GM10266 (cell line): ENCODE measurements around the gene BAIAP2.

ENCODE experiments used
- DNase-seq: peaks from one replicate; pipeline ENCODE4 v3.0.0; 2012; ENCODE audit errors: extremely low spot score
- TF ChIP-seq, protein P1 (sequence below): IDR thresholded peaks from 2 replicates; pipeline ENCODE4 v1.5.1; 2012; ENCODE audit warnings: mild to moderate bottlenecking, low read depth; ENCODE audit not compliant: control insufficient read depth, insufficient read depth; ENCODE audit errors: missing control alignments

BAIAP2 gene

DNA sequence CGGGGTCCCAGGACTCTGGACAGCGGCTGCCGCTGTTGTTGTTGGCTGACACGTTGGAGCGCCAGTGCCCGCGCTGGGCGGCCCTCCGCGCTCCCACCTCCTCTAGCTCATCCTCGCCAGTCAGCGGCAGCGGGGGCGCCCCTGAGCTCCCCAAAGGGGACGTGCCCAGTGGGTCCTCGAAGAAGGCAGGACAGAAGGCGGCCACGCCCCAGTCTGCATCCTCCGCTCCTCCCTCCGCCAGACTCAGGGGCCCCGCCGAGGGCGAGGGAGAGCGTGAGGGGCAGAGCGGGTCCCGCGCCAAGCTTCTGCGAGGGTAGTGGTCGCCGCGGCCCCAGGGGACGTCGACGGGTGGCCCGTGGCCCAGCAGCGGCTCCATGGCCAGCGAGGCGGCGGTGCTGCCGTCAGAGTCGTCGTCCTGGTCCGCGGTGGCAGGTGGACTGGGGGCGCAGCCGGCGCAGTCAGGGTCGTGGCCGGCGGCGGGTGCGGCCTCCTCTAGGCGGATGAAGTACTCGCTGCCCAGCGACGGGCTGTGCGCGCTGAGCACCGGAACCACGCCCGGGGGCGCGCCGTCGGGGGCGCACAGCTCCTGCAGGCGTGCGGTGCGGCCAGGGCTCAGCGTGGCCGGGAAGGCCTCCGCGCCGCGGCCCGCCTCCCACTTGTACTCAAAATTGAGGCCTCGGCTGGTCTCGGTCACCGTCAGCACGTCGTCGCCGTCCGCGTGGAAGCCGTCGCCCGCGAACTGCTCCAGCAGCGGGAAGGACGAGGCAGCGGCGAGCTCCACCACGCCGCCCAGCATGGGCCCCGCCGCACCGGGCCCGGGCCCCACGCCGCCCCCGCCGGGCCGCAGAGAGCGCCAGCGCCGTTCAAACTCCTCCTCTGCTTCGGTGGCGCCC, 87.1 kb downstream of the BAIAP2 start:
- DNase-seq = no peak
- TF ChIP-seq, protein P1, sequence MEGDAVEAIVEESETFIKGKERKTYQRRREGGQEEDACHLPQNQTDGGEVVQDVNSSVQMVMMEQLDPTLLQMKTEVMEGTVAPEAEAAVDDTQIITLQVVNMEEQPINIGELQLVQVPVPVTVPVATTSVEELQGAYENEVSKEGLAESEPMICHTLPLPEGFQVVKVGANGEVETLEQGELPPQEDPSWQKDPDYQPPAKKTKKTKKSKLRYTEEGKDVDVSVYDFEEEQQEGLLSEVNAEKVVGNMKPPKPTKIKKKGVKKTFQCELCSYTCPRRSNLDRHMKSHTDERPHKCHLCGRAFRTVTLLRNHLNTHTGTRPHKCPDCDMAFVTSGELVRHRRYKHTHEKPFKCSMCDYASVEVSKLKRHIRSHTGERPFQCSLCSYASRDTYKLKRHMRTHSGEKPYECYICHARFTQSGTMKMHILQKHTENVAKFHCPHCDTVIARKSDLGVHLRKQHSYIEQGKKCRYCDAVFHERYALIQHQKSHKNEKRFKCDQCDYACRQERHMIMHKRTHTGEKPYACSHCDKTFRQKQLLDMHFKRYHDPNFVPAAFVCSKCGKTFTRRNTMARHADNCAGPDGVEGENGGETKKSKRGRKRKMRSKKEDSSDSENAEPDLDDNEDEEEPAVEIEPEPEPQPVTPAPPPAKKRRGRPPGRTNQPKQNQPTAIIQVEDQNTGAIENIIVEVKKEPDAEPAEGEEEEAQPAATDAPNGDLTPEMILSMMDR = no peak

DNA sequence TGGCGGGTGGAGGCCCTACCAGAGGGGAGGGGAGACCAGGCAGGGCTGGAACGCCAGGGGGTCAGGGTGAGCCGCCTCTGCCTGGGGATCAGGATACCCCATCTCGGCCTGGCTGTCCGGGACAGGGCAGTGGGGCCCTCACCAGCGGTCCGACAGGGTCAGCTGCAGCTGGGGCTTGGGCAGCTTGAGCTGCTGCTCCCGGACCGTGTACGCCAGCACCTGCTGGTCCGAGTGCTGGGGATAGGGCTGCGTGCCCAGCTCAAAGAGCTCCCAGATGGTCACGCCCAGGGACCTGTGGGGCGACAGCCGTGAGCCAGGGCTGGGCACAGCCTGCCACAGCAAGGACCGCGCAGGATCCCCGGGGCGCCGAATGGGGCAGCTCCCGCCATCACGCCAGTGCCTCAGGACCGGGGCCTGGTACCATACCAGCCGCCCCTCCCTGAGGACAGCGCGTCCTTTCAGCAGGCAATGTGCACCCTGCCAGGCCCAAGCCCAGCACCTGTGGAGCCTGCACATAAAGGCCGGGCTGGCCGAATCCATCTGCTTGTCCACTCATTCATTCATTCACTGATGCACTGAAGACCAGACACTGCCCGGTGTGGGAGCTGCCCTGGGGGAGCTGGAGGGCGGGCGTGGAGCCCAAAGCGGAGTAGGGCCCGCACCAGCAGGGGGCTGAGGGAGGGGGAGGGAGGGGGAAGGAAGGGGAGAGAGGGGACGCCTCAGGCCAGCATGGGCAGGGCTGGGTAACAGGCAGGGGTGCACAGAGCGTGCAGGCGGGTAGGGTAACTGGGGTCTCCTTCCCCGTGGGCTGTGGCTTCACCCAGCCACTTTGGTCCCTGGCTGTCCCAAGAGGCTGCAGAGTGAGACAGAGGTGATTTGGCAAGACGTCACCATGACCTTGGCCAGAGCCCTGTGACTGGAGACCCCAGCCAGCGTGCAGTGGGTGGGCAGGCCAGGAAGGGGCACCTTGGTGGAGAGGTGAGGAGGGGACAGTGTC, 88.4 kb downstream of the BAIAP2 start:
- TF ChIP-seq, protein P1 = no peak
- no peak for DNase-seq

DNA sequence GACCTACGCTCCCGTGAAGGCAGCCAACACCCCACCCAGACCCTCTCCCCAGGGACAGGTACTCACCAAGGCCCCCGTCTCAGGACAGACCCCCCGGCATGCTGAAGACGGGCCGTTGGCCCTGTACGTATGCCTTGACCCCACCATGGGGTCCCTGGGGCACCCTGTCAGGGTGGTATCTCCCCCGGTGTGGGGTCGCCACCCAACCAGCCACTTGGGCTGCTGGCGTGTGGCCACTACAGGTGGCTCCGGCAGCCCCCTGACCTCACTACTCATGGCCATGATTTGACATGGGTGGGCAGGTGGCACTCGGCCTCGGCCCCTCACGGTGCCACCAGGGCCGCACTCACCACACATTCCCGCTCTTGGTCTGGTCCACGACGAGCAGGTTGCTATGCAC, 89.4 kb downstream of the BAIAP2 start:
- DNase-seq = no peak
- TF ChIP-seq, protein P1 = no peak

DNA sequence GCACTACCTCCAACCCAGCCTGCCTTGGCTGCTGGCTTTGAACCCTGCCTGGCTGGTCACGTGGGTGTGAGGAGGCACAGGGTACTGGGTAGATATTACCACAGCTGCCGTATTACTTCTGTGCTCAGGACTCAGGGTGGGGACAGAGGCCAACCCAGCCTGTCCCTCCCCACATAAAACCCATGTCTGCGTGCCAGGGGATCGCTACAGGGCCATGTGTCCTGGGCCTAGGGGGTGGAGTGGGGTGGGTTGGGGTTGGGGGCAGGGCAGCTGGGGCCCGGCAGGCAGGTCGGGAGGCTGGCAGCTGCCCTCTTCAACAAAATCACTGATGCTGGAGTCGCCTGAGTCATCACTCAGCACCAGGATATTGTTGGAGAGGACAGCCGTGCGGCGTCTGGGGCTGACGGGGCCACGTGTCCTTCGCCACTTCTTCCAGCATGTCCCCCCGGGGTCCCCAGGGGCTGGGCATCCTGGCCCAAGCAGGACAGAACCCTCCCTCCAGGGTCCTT, 90.7 kb downstream of the BAIAP2 start:
- TF ChIP-seq, protein P1 = no peak
- DNase-seq = no peak

DNA sequence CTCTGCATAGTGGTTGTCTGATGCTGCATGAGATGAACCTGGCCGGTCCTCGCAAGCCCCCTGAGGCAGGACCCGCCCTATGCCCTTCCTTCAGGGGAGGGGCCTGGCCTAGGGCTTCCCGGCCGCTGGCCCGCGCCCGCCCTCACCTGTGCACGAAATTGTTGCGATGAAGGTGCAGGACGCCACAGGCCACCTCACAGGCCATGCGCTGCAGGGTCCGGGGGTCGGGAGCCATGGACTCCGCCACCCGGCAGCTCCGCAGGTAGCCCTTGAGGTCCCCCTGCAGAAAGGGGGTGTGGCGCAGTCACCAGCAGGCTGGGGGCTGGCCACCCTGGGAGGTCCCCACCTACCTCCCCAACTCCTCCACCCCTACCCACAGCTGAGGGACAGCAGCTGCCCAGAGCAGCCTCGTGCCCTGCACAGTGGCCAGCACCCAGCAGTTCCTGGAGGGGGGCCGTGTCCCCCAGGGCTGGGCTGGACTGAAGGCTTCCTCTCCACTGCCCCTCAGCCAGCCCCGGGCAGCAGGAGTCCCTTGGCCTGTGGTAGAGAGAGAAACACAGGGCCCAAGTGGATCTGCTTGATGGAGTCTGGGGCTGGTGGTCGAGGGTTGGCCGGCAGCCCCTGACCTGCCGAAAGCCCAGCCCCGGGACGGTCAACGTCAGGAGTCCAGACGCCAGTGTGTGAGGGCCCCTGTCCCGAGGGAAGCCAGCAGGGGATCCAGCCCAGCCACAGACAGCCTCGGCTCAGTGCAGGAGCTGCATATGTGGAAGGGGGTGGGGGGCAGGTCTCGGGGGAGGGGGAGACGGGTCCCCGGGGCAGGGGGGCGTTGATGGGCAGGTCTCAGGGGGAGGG, 91.6 kb downstream of the BAIAP2 start:
- no peak for DNase-seq
- TF ChIP-seq, protein P1 = no peak

DNA sequence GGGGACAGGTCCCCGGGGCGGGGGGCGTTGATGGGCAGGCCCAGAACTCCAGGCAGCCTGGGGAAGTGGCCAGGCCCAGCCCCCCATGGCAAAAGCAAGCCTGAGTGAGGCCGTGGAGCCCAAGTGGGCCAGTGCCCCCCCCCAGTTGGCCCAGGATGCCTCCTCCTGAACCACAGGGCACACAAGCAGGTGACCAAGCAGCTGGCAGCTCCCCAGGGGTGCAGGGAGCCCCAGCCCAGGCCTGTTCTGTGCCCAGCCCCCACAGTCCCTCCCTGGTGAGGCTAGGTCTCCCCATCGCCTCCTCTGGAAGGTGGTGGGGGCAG, 92.1 kb downstream of the BAIAP2 start:
- TF ChIP-seq, protein P1 = no peak
- DNase-seq = no peak
